HG02759 (cell line): Measurements from ENCODE around the gene MSH2.
"Not testable (repeated sequence)": the region's sequence is repeated elsewhere in the genome, so short reads cannot be mapped to it uniquely, and the experiment has no call there.

Experiments
- ATAC-seq: cut with Tn5 transposase; IDR thresholded peaks from one replicate; pipeline ENCODE4 v1.9.1; 2021; ENCODE audit warnings: mild to moderate bottlenecking, moderate library complexity; ENCODE audit not compliant: unreplicated experiment

MSH2 gene

GRCh38 chr2:47402805-47403608 is at the start of gene MSH2:
Gene MSH2, plus strand, starts transcription at chr2:47403156. Its CDS starts 36 bp downstream, at chr2:47403192.
- peak; percentile 96 for ATAC-seq

GRCh38 chr2:47354013-47354847 is 48.7 kb upstream of the MSH2 start:
- no peak for ATAC-seq

GRCh38 chr2:47354848-47355204 is 48.1 kb upstream of the MSH2 start:
- ATAC-seq = no peak

- no peak for ATAC-seq
Observed at GRCh38 chr2:47357483-47357882, 45.5 kb upstream of the MSH2 start.

- no peak for ATAC-seq
Observed at GRCh38 chr2:47359375-47359868, 43.5 kb upstream of the MSH2 start.

GRCh38 chr2:47360283-47360682 is 42.7 kb upstream of the MSH2 start:
- no peak for ATAC-seq

- ATAC-seq = no peak
Observed at GRCh38 chr2:47360927-47361326, 42.0 kb upstream of the MSH2 start.

- ATAC-seq = not testable (repeated sequence)
Observed at GRCh38 chr2:47361505-47362229, 41.3 kb upstream of the MSH2 start.

- no peak for ATAC-seq
Observed at GRCh38 chr2:47373747-47374146, 29.2 kb upstream of the MSH2 start.

GRCh38 chr2:47375307-47375706 is 27.6 kb upstream of the MSH2 start:
- no peak for ATAC-seq

GRCh38 chr2:47379384-47379783 is 23.6 kb upstream of the MSH2 start:
- ATAC-seq = no peak

- no peak for ATAC-seq
Observed at GRCh38 chr2:47381408-47381807, 21.5 kb upstream of the MSH2 start.

- ATAC-seq = no peak
Observed at GRCh38 chr2:47386551-47386950, 16.4 kb upstream of the MSH2 start.

- no peak for ATAC-seq
Observed at GRCh38 chr2:47388888-47389287, 14.1 kb upstream of the MSH2 start.

GRCh38 chr2:47389692-47390091 is 13.3 kb upstream of the MSH2 start:
- ATAC-seq = no peak

- no peak for ATAC-seq
Observed at GRCh38 chr2:47401789-47402554, 984 bp upstream of the MSH2 start.

- ATAC-seq = no peak
Observed at GRCh38 chr2:47402555-47402804, 476 bp upstream of the MSH2 start.

GRCh38 chr2:47403609-47404193 is 745 bp downstream of the MSH2 start:
- ATAC-seq = no peak

GRCh38 chr2:47404356-47404755 is 1.4 kb downstream of the MSH2 start:
- no peak for ATAC-seq

- ATAC-seq = no peak
Observed at GRCh38 chr2:47405757-47406156, 2.8 kb downstream of the MSH2 start.
